GM12891 (cell line): ENCODE data around the gene EPB41L2.

Source experiments
- PAX5 ChIP-seq: IDR thresholded peaks from 2 replicates; pipeline ENCODE4 v1.6.1; 2011; ENCODE audit warnings: low read length, moderate library complexity, mild to moderate bottlenecking; ENCODE audit not compliant: insufficient read depth, severe bottlenecking
- POLR2A ChIP-seq: IDR thresholded peaks from 2 replicates; pipeline ENCODE4 v1.6.1; 2011; ENCODE audit warnings: low read depth, low read length, control low read depth
- POLR2AphosphoS5 ChIP-seq: IDR thresholded peaks from 2 replicates; pipeline ENCODE4 v1.6.1; 2011; ENCODE audit warnings: low read depth, low read length, control low read depth
- POU2F2 ChIP-seq: IDR thresholded peaks from 2 replicates; pipeline ENCODE4 v1.6.1; 2011; ENCODE audit warnings: low read depth, mild to moderate bottlenecking, control low read depth, low read length, moderate library complexity
- SPI1 ChIP-seq: IDR thresholded peaks from 2 replicates; pipeline ENCODE4 v1.6.1; 2011; ENCODE audit warnings: low read depth, low read length, control low read depth
- TAF1 ChIP-seq: IDR thresholded peaks from 2 replicates; pipeline ENCODE4 v1.6.1; 2011; ENCODE audit warnings: low read depth, low read length, control low read depth

DNA sequence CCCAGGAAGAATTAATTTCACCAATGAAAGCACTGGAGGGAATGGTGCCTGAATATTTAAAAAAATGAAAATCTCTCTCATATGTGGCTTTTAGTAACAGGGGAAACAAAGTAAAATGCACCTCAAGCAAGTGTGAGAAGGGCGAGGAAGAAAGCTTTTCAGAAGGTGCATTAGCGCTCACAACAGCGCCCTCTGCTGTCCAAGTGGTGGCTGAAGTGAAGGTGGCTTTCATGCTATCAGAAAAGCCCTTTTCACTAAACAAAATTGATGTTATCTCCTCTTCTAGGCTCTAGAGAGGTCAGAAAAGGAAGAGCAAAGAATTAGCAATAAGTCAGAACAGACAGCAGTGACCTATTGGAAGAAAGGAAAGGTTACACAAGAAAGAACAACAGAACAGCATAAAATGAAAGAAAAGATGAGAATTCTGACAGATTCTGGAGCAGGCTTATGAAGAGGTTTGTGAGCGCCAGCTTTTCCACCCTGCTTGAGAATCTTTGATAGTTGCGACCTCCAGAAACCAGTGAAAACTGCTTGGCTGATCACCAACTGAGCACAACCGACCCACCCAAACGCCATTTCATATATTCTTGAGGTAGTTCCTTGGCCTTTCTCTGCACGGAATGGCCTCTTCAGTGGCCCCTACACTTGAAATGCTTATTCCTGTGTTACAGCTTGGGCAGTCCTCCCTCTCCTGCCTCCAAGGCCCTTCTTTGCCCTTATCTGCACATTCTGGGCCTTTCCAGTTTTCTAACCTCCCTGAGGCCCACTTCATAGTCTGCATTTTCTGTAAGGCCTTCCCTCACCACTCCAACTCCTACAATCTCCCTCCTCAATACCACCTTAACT, 190.6 kb downstream of the EPB41L2 start:
- TF ChIP-seq POLR2A (no peak), TAF1 (no peak), POLR2AphosphoS5 (no peak), POU2F2 (no peak), SPI1 (no peak), PAX5 (no peak)
